ENCODE measurements around the gene ARHGAP15. TPM values are rescaled to one million over a fixed set of nuclear protein-coding genes. Genes with fewer than 3 reads are reported as not detected.
A peak's percentile ranks its signal among the peaks of the same experiment; 100 is the strongest.

The ARHGAP15 gene
- total RNA-seq, 3 donors from 2014 or later (not counting 1 experiment from before 2014, with no cell fraction given) = 148 to 168 (median 165) TPM

DNA sequence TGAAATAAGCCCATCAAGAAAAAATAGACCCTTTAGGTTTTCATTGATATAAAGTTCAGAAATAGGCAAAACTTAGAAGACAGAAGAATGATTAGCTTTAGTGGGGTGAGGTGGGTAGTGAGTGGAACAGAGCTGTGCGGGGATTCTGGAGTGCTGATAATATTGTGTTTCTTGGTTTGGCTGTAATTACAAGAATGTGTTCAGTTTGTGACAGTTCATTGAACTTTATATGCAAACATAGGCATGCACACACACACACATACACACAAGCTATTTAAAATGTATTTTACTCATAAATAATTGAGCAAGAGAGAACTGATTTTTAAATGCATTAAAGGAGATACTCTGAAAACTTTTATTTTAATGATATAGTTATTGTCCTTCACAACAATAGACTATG, 17.1 kb downstream of the ARHGAP15 start:
- Histone ChIP-seq H3K4me3 (ENCODE audit: low read length) (no peak overlapping the region), H3K4me1 (ENCODE audit: control insufficient read depth, insufficient read depth, low read length) (peaks cover 17% of the 10 kb centered on the region), H3K9me3 (ENCODE audit: control insufficient read depth, insufficient read depth, low read length) (no peaks in the 10 kb centered on the region), H3K36me3 (ENCODE audit: control insufficient read depth, insufficient read depth, low read length) (no peaks in the 10 kb centered on the region), H3K27ac (ENCODE audit: low read length) (no peak overlapping the region), H3K27me3 (ENCODE audit: control insufficient read depth, insufficient read depth, low read length) (no peaks in the 10 kb centered on the region)
- TF ChIP-seq, protein P1, sequence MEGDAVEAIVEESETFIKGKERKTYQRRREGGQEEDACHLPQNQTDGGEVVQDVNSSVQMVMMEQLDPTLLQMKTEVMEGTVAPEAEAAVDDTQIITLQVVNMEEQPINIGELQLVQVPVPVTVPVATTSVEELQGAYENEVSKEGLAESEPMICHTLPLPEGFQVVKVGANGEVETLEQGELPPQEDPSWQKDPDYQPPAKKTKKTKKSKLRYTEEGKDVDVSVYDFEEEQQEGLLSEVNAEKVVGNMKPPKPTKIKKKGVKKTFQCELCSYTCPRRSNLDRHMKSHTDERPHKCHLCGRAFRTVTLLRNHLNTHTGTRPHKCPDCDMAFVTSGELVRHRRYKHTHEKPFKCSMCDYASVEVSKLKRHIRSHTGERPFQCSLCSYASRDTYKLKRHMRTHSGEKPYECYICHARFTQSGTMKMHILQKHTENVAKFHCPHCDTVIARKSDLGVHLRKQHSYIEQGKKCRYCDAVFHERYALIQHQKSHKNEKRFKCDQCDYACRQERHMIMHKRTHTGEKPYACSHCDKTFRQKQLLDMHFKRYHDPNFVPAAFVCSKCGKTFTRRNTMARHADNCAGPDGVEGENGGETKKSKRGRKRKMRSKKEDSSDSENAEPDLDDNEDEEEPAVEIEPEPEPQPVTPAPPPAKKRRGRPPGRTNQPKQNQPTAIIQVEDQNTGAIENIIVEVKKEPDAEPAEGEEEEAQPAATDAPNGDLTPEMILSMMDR (IDR thresholded peaks at IDR 0.05) = no peak
- 100% methylated on average over 1 of the region's 1 CpG for WGBS (ENCODE audit: insufficient coverage)
- H3K4me1 Mint-ChIP-seq = peaks cover 79 to 86% of the 10 kb centered on the region in 2 donors
- H3K4me3 Mint-ChIP-seq = no peak overlapping the region
- no peaks in the 10 kb centered on the region for H3K9me3 Mint-ChIP-seq
- H3K27ac Mint-ChIP-seq = peak overlapping the region; percentile 28 to 80
- no peak for ATAC-seq
- intact Hi-C loops (cut with micrococcal nuclease) = no loop called here
- H3K36me3 Mint-ChIP-seq = no peaks in the 10 kb centered on the region
- no peak for DNase-seq
- no peaks in the 10 kb centered on the region for H3K27me3 Mint-ChIP-seq (ENCODE audit: low read depth in 2 of 2)

DNA sequence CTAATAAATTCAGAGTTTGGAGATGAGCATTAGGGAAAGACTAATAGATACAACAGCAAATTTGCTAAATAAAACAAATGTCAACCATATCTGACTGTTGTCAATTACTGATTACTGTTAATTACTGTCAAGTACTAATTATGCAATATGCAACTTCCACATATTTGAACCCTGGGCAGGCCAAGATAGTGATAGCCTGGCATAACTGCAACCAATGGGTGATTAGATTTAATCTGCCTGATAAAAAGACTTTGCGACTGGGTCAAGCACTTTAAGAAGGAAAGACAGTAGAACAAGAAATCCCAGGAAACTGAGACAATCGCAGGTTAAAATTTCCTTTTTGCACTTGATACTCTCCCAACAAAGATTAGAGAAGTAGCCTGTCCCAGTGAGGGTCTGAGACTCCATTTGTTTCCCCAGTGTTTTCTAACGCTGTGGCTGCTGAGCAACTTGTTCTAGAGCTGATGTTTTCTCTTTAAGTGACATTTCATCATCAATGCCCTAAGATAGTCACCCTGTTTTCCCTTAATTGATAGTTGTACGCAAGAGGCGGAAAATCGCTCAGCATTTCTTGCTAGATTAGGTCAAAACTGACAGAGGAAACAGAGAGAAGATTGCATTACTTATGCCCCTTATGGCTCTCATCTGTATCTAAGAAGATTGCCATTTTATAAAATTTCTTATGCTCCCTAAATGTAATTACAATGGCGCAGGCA, 17.8 kb downstream of the ARHGAP15 start:
- ATAC-seq = no peak
- H3K9me3 ChIP-seq (ENCODE audit: control insufficient read depth, insufficient read depth, low read length) = no peaks in the 10 kb centered on the region
- no peak for DNase-seq
- no peaks in the 10 kb centered on the region for H3K36me3 Mint-ChIP-seq
- 91% methylated on average over 7 of the region's 7 CpGs for WGBS (ENCODE audit: insufficient coverage)
- H3K9me3 Mint-ChIP-seq = no peaks in the 10 kb centered on the region
- TF ChIP-seq, protein P1 (IDR thresholded peaks at IDR 0.05) = no peak
- intact Hi-C loops (cut with micrococcal nuclease) = no loop called here
- peaks cover 79 to 86% of the 10 kb centered on the region in 2 donors for H3K4me1 Mint-ChIP-seq
- no peak overlapping the region for H3K4me3 Mint-ChIP-seq
- H3K27me3 Mint-ChIP-seq (ENCODE audit: low read depth in 2 of 2) = no peaks in the 10 kb centered on the region
- no peaks in the 10 kb centered on the region for H3K27me3 ChIP-seq (ENCODE audit: control insufficient read depth, insufficient read depth, low read length)
- no peak overlapping the region for H3K4me3 ChIP-seq (ENCODE audit: low read length)
- H3K27ac Mint-ChIP-seq = peak overlapping the region; percentile 83 to 90
- no peak overlapping the region for H3K27ac ChIP-seq (ENCODE audit: low read length)
- H3K36me3 ChIP-seq (ENCODE audit: control insufficient read depth, insufficient read depth, low read length) = no peaks in the 10 kb centered on the region
- peaks cover 17% of the 10 kb centered on the region for H3K4me1 ChIP-seq (ENCODE audit: control insufficient read depth, insufficient read depth, low read length)

DNA sequence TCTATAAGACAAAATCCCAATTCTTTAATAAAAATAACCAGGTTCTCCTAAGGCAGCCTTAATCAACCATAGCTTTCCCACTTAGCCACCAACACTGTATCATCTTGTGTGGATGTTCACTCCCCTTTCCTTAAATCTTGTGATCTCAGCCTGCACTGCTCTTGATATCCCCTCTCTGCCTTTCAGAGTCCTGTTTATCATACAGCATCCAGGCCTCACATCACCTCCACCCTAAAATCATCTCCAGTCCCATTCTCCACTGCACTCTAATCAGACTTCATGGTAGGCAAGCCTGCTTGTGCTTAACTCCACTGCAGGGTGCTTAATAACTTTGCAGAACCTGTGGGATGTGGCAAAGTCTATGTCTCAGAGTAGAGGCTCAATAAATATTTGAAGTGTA, 18.8 kb downstream of the ARHGAP15 start:
- intact Hi-C loops (cut with micrococcal nuclease) = no loop called here
- no peak overlapping the region for H3K27ac ChIP-seq (ENCODE audit: low read length)
- H3K4me1 ChIP-seq (ENCODE audit: control insufficient read depth, insufficient read depth, low read length) = peaks cover 21% of the 10 kb centered on the region
- Mint-ChIP-seq H3K4me3 (peak overlapping the region; percentile 0), H3K9me3 (no peaks in the 10 kb centered on the region), H3K4me1 (peaks cover 84 to 89% of the 10 kb centered on the region in 2 donors), H3K27ac (peak overlapping the region; percentile 83 to 90), H3K36me3 (no peaks in the 10 kb centered on the region), H3K27me3 (ENCODE audit: low read depth in 2 of 2) (no peaks in the 10 kb centered on the region)
- no peaks in the 10 kb centered on the region for H3K36me3 ChIP-seq (ENCODE audit: control insufficient read depth, insufficient read depth, low read length)
- DNase-seq = no peak
- no peak overlapping the region for H3K4me3 ChIP-seq (ENCODE audit: low read length)
- TF ChIP-seq, protein P1 (IDR thresholded peaks at IDR 0.05) = no peak
- ATAC-seq = peak in 1 of 3 donors; percentile 17
- H3K27me3 ChIP-seq (ENCODE audit: control insufficient read depth, insufficient read depth, low read length) = no peaks in the 10 kb centered on the region
- H3K9me3 ChIP-seq (ENCODE audit: control insufficient read depth, insufficient read depth, low read length) = no peaks in the 10 kb centered on the region

DNA sequence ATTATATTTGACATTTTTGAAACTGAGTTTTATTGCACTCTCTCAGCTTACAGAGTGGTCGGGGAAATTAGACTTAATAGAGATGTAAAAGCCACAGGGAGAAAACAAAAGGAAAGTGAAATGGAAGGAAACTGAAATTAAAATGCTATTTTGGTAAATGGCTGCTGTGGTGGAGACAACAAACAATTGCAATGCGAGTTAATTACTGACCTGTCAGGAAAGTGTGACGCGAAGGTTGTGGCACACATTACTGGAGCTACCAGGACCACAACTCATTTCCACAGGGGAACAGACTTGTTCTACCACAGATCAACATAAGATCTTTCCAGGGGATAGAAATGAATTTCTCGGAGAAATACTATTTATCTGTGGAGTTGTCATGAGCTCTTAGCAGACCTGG, 19.5 kb downstream of the ARHGAP15 start:
- no peaks in the 10 kb centered on the region for H3K36me3 ChIP-seq (ENCODE audit: control insufficient read depth, insufficient read depth, low read length)
- DNase-seq (no peak), ATAC-seq (peak; percentile 55 to 68 (median 57))
- Mint-ChIP-seq H3K9me3 (no peaks in the 10 kb centered on the region), H3K4me1 (peaks cover 86 to 87% of the 10 kb centered on the region in 2 donors), H3K36me3 (no peaks in the 10 kb centered on the region), H3K4me3 (peak overlapping the region; percentile 75), H3K27me3 (ENCODE audit: low read depth in 2 of 2) (no peaks in the 10 kb centered on the region), H3K27ac (peak overlapping the region; percentile 83 to 90)
- peak overlapping the region; percentile 13 for H3K27ac ChIP-seq (ENCODE audit: low read length)
- no peak overlapping the region for H3K4me3 ChIP-seq (ENCODE audit: low read length)
- H3K27me3 ChIP-seq (ENCODE audit: control insufficient read depth, insufficient read depth, low read length) = no peaks in the 10 kb centered on the region
- intact Hi-C loops (cut with micrococcal nuclease) = no loop called here
- TF ChIP-seq, protein P1 (IDR thresholded peaks at IDR 0.05) = no peak
- H3K9me3 ChIP-seq (ENCODE audit: control insufficient read depth, insufficient read depth, low read length) = no peaks in the 10 kb centered on the region
- WGBS (ENCODE audit: insufficient coverage) = 25% methylated on average over 4 of the region's 5 CpGs
- peaks cover 23% of the 10 kb centered on the region for H3K4me1 ChIP-seq (ENCODE audit: control insufficient read depth, insufficient read depth, low read length)

All from natural killer cell (primary cell).